ENCODE data around the gene ARHGEF38.
A peak's percentile ranks its signal among the peaks of the same experiment; 100 is the strongest.
"Not testable (repeated sequence)": the region's sequence is repeated elsewhere in the genome, so short reads cannot be mapped to it uniquely, and the experiment has no call there.

The ARHGEF38 gene

GRCh38 chr4:105657117-105657765, 104.8 kb downstream of the ARHGEF38 start:
- no peak for DNase-seq

DNA sequence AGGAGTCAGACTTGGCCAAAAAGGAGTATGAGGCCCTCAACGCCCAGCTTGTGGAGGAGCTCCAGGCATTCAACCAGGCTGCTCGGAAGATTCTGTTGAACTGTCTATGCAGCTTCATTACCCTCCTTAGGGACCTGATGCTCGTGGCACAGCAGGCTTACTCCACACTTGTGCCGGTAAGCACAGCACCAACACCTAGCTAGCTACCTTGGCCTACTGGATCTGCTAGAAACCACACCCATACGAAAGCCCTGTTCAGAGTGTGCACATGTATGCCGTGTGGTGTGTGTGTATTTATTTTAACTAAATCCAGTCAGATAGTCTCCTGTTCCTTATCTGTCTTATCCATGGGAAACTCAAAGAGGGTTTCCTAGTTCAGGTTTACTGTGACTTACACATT, 106.8 kb downstream of the ARHGEF38 start:
- DNase-seq, result no peak

- no peak for DNase-seq
These were observed 108.6 kb downstream of the ARHGEF38 start for GRCh38 chr4:105661028-105661427.

- DNase-seq, result no peak
These were observed 110.7 kb downstream of the ARHGEF38 start for GRCh38 chr4:105662935-105663675.

GRCh38 chr4:105666693-105667092, 114.3 kb downstream of the ARHGEF38 start:
- no peak for DNase-seq

DNA sequence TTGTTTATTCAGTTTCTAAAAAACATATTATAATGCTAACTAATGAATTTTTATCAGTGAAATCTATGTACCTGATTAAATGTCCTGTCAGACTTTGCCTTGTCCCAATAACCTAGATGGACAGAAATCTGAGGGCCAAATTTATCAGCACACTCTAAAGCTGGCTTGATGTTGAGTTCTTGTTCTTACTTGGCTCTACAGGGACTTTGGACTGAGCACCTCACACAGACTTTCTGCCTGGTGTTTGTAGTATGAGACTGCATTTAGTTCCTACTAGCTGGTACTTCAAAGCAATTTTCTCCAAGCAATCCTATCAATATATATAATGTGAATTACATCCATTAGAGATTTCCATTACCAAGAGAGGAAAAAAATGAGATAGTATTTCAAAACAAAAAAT, 118.3 kb downstream of the ARHGEF38 start:
- DNase-seq, result no peak

DNA sequence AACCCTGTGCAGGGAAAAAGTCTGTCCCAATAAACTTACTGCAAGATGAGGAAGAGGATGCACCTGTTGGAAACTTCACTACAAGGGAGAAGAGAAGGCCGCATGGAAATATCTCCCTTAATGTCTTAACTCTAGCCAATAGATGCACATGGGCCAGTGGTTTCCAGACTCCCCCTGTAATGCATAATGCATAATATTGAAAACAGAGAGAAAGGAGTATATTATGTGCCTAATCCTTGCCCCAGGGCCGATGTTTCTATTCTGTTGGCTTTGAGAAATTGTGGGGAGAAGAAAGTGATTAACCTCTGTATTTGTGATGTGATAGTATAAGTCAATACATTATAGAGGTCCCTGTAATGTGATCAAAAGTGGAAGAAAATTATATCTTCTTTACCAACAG, 118.9 kb downstream of the ARHGEF38 start:
- DNase-seq, result no peak

DNA sequence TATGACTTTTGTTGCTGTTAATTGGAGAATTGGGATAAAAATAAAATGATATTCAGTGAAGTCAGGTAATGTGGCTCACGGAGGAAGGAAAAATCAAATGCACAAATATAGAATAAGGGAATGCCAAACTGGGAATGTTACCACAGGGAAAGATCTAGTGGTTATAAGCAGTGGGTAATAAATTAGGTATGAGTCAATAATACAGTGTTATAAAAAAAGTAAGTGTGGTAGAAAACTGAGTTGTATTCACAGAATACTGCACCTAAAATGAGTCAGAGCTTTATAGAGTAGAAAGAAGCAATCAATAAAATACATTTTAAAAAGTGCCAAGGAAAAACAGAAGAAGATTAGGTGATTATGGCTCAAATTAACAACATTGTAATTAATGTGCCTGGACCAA, 121.6 kb downstream of the ARHGEF38 start:
- DNase-seq, result no peak

DNA sequence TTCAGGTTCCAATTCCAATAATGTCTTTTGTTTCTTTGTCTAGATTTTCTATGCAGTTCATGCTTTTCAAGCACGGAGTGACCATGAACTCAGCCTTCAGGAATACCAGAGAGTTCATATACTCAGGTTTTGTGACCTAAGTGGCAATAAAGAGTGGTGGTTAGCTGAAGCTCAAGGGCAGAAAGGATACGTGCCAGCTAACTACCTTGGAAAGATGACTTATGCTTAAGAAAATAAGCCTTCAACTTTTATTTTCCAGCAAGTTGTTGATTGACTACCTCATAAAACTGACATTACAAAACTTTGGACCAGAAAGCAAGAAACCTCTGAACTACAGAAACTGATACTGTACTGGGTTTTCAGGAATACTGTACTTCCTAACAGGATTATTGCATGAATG, 125.3 kb downstream of the ARHGEF38 start:
- no peak for DNase-seq

GRCh38 chr4:105679186-105679585, 126.8 kb downstream of the ARHGEF38 start:
- DNase-seq, result no peak

DNA sequence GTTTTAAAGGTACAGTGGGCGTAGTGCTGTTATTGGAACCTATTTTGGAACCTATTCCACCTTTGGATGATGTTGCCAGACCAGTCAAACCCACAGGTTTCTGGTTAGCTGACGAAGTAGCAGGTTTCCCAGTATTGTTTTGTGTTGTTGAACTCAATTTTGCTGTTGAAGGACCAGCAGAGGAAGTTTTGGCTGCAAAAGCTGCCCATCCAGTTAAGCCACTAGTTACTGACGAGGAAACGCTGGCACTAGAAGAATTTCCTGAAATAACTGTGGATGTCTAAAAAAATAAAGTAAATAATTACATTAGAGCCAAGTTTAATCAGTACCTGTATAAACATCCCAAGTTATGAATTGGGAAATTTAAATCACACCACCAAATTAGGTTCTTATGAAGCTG, 130.6 kb downstream of the ARHGEF38 start:
- DNase-seq, result no peak

GRCh38 chr4:105686571-105686970, 134.2 kb downstream of the ARHGEF38 start:
- DNase-seq, result no peak

- DNase-seq, result not testable (repeated sequence)
These were observed 142.4 kb downstream of the ARHGEF38 start for GRCh38 chr4:105694812-105695211.

DNA sequence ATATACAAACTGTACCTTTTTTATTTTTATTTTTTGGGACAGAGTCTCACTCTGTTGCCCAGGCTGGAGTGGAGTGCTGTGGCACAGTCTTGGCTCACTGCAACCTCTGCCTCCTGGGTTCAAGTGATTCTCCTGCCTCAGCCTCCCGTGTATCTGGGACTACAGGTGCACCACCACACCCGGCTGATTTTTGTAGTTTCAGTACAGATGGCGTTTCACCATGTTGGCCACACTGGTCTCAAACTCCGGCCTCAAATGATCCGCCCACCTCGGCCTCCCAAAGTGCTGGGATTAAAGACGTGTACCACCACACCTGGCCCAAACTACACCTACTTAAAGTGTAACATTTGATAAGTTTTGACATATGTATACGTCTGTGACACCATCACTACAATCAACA, 143.4 kb downstream of the ARHGEF38 start:
- not testable (repeated sequence) for DNase-seq

- DNase-seq, result no peak
These were observed 146.2 kb downstream of the ARHGEF38 start for GRCh38 chr4:105698607-105699006.

DNA sequence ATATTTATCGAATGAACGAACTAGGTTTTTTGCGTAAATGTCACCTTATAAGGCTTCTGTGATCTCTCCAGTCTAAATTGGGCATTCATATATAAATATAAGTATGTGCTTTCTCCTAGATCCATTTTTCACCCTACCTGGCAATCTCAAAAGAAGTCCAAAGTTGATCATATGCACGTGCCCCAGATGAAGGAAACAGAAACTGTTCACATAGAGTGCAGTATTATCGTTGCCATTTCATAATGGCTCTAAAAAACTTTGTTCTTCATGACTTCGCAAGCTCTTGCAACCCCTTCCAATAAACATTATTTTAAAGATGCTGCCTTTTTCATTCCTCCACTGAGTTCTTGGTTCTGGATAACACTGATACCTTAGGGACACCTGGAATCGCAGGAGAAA, 155.4 kb downstream of the ARHGEF38 start:
- no peak for DNase-seq

DNA sequence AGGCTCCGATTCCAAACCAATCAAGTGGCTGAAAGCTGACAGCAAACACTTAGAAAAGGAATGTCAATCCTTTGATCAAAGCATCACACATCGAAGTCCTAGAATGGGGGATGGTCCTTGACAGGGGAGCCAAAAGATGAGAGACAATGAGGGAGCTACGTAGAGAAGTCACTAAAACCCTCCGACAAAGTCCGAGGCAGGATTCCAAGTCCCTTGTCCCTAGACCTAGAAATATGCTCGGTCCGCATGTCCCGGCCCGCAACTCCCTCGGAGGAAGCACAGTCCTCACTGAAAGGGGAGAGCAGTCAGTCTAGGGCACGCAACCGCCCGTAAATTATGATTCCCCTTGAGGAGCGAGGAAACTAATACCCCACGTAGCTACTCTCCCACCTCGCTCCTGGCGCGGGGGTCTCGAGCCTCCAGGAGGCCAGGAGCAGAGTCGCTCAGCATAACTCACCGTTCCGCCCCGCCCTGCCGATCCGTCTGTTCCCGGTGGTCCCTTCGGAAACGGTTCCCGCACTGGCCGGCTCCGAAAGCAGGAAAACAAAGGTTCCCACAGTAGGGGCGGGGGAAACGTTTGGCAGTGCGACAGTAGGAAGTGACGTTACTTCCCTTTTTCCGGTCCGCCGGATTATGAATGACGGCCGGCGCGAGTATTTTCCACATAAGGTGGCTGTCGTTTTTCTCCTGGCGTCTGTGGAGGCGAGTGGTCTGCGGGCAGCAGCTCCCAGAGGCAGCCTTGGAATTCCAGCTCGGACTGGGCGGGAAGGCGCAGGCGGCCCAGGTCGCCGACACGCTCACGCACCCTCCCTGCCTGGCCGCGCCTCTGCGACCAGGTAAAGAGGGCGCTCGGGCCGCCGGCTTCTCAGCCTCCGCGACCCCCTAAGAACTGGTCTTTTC, 156.0 kb downstream of the ARHGEF38 start, which contains the start of the genes GSTCD and INTS12:
TSS of gene GSTCD (plus strand) at position 604 of the 900 bp plus-strand sequence. CDS start 8,830 bp downstream, outside the sequence.
TSS of gene INTS12 (minus strand) at position 509 of the 900 bp plus-strand sequence. CDS start 8,684 bp downstream, outside the sequence.
- peak; percentile 85 for DNase-seq

GRCh38 chr4:105709081-105709450, 156.6 kb downstream of the ARHGEF38 start:
- DNase-seq, result no peak

- DNase-seq, result no peak
These were observed 157.7 kb downstream of the ARHGEF38 start for GRCh38 chr4:105710012-105710600.

- no peak for DNase-seq
These were observed 158.3 kb downstream of the ARHGEF38 start for GRCh38 chr4:105710678-105711077.

GRCh38 chr4:105712766-105713165, 160.3 kb downstream of the ARHGEF38 start:
- no peak for DNase-seq

- DNase-seq, result no peak
These were observed 161.7 kb downstream of the ARHGEF38 start for GRCh38 chr4:105714071-105714521.

DNA sequence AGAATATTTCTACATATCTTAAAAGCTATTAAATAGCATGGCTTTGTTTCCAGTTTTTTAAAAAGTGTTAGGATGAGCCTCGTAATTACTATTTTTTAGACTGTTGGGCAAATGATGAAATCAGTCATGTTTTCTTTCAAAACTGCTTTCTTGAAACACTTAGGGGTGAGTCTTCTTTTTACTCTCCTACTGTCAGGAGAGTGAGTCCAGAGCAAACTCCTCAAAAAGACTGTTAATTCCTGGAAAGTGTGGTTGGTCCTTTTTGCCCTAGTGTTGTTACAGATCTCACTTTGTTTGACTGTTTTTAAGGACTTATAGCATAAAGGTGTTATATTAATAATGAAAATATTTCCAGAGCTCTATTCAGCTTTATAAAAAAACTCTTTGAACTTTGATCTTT, 162.5 kb downstream of the ARHGEF38 start:
- no peak for DNase-seq

Data from stimulated activated CD4-positive, alpha-beta T cell treated with anti-CD3 and anti-CD28 coated beads, Interleukin-4, amount 100 ng/mL, for 1 hour (primary cell).